IMR-90 (cell line): ENCODE data around the gene NADSYN1. TPM values are rescaled to one million over a fixed set of nuclear protein-coding genes. Genes with fewer than 3 reads are reported as not detected.

Experiments used
- ATAC-seq: fragments of 200-7000 bp; cut with Tn5 transposase; 2 replicates; pipeline ENCODE4 v1.9.1; 2020; ENCODE audit warnings: low read depth, mild to moderate bottlenecking, moderate library complexity
- BruUV-seq: library from RNA; stranded (reverse); fragments of 400-500 nt; replicated peaks from 2 replicates; lab custom pipeline; 2021; lab: Mats Ljungman, UMichigan
- CTCF ChIA-PET: fragments of 300-600 bp; formaldehyde crosslinking; extraction: SDS; loops from one replicate; lab custom pipeline; 2021; ENCODE audit warnings: antibody characterized with exemption; lab: Yijun Ruan, JAX
- POLR2A ChIA-PET: fragments of 300-600 bp; sonication (Branson Sonifier 250); formaldehyde crosslinking; loops from one replicate; lab custom pipeline; 2022; ENCODE audit warnings: antibody characterized with exemption; ENCODE audit not compliant: unreplicated experiment; lab: Charles Lee
- DNase-seq: peaks from one replicate; pipeline ENCODE4 v3.0.0; 2013
- H2AFZ ChIP-seq: replicated peaks from 2 replicates; pipeline ENCODE3; 2013; ENCODE audit warnings: low read length, mild to moderate bottlenecking; ENCODE audit not compliant: poor library complexity
- H2AK5ac ChIP-seq: 2 replicates; pipeline ENCODE4 v1.6.1; 2013; ENCODE audit warnings: low read depth, low read length, inconsistent platforms
- H2AK9ac ChIP-seq: replicated peaks from 2 replicates; pipeline ENCODE3; 2013; ENCODE audit warnings: mild to moderate bottlenecking, low read depth, low read length, moderate library complexity; ENCODE audit not compliant: poor library complexity
- H2BK120ac ChIP-seq: 2 replicates; pipeline ENCODE4 v1.6.1; 2013; ENCODE audit warnings: low read depth, low read length, inconsistent platforms
- H2BK15ac ChIP-seq: 3 replicates; pipeline ENCODE4 v1.6.1; 2013; ENCODE audit warnings: low read depth, low read length, inconsistent platforms
- H2BK20ac ChIP-seq: 2 replicates; pipeline ENCODE4 v1.6.1; 2013; ENCODE audit warnings: low read depth, mild to moderate bottlenecking, inconsistent platforms, low read length, moderate library complexity
- H2BK5ac ChIP-seq: 2 replicates; pipeline ENCODE4 v1.6.1; 2013; ENCODE audit warnings: mild to moderate bottlenecking, low read depth, low read length, inconsistent platforms; ENCODE audit not compliant: poor library complexity, severe bottlenecking
- H3K14ac ChIP-seq: replicated peaks from 2 replicates; pipeline ENCODE4 v1.6.1; 2013; ENCODE audit warnings: low read depth, low read length, inconsistent platforms
- H3K18ac ChIP-seq: 2 replicates; pipeline ENCODE4 v1.6.1; 2013; ENCODE audit warnings: low read depth, low read length, control low read depth
- H3K23ac ChIP-seq: 2 replicates; pipeline ENCODE4 v1.6.1; 2013; ENCODE audit warnings: low read depth, low read length, inconsistent platforms
- H3K27ac ChIP-seq: 2 replicates; pipeline ENCODE4 v1.5.1; 2013; ENCODE audit warnings: mild to moderate bottlenecking, control low read depth, low read length; ENCODE audit not compliant: insufficient read depth
- H3K27me3 ChIP-seq: 2 replicates; pipeline ENCODE4 v1.6.1; 2013; ENCODE audit warnings: low read length; ENCODE audit not compliant: control insufficient read depth, insufficient read depth
- H3K36me3 ChIP-seq: 2 replicates; pipeline ENCODE4 v1.6.1; 2013; ENCODE audit warnings: low read length, mixed read lengths; ENCODE audit not compliant: control insufficient read depth, insufficient read depth
- H3K4ac ChIP-seq: 2 replicates; pipeline ENCODE4 v1.6.1; 2013; ENCODE audit warnings: low read depth, low read length, inconsistent platforms
- H3K4me1 ChIP-seq: 2 replicates; pipeline ENCODE4 v1.6.1; 2013; ENCODE audit warnings: low read length, mixed read lengths; ENCODE audit not compliant: control insufficient read depth, insufficient read depth
- H3K4me2 ChIP-seq: 2 replicates; pipeline ENCODE4 v1.6.1; 2013; ENCODE audit warnings: low read depth, mild to moderate bottlenecking, control low read depth, low read length, moderate library complexity
- H3K4me3 ChIP-seq: 2 replicates; pipeline ENCODE4 v1.5.1; 2013; ENCODE audit warnings: low read depth, mild to moderate bottlenecking, control low read depth, low read length, moderate library complexity; ENCODE audit not compliant: insufficient read depth
- H3K56ac ChIP-seq: 2 replicates; pipeline ENCODE4 v1.6.1; 2013; ENCODE audit warnings: low read length, inconsistent platforms; ENCODE audit not compliant: insufficient read depth; ENCODE audit errors: extremely low read depth
- H3K79me1 ChIP-seq, 2 experiments: 2 replicates each; pipeline ENCODE4 v1.6.1; 2013; ENCODE audit warnings: low read length in 2 of 2, inconsistent platforms in 1 of 2, low read depth in 1 of 2
- H3K9ac ChIP-seq: 2 replicates; pipeline ENCODE4 v1.6.1; 2013; ENCODE audit warnings: low read depth, low read length, control low read depth
- H3K9me1 ChIP-seq: 2 replicates; pipeline ENCODE4 v1.6.1; 2013; ENCODE audit warnings: low read length, inconsistent platforms; ENCODE audit not compliant: insufficient read depth
- H3K9me3 ChIP-seq: 2 replicates; pipeline ENCODE4 v1.6.1; 2013; ENCODE audit warnings: low read length; ENCODE audit not compliant: control insufficient read depth, insufficient read depth
- H4K20me1 ChIP-seq: 2 replicates; pipeline ENCODE4 v1.6.1; 2013; ENCODE audit warnings: low read length, inconsistent platforms; ENCODE audit not compliant: insufficient read depth
- H4K5ac ChIP-seq: 2 replicates; pipeline ENCODE4 v1.6.1; 2013; ENCODE audit warnings: mild to moderate bottlenecking, low read depth, low read length, control low read depth
- H4K8ac ChIP-seq, 2 experiments: 2 replicates each; pipeline ENCODE4 v1.6.1; 2013; ENCODE audit warnings: low read depth in 2 of 2, low read length in 2 of 2, control low read depth in 1 of 2, inconsistent platforms in 1 of 2
- H4K91ac ChIP-seq: 2 replicates; pipeline ENCODE4 v1.6.1; 2013; ENCODE audit warnings: low read depth, low read length, inconsistent platforms; ENCODE audit not compliant: insufficient read depth
- MAZ ChIP-seq: IDR thresholded peaks from 2 replicates; pipeline ENCODE4 v1.6.1; 2012; ENCODE audit warnings: low read depth, mild to moderate bottlenecking, low read length, improper control_type of control experiment, moderate library complexity, borderline replicate concordance
- RAD21 ChIP-seq: IDR thresholded peaks from 2 replicates; pipeline ENCODE4 v1.6.1; 2012; ENCODE audit warnings: low read length, improper control_type of control experiment
- WGBS, 2 experiments: methylation state at CpG; one replicate each; pipeline versions ENCODE4 v1.1.5 to v1.1.7; 2013; ENCODE audit warnings: missing lambda C conversion rate in 2 of 2; ENCODE audit not compliant: insufficient read length in 1 of 2; ENCODE audit errors: extremely low coverage in 2 of 2; 5-methylcytosine and 5-hydroxymethylcytosine counted together
- dilution Hi-C: fragments of 300-500 bp; cut with HindIII; formaldehyde crosslinking; loops from one replicate; pipeline ENCODE4 v1.14.3; 2018; ENCODE audit warnings: low sequenced_read_pairs; ENCODE audit not compliant: unreplicated experiment
- in situ Hi-C: fragments of 300-500 bp; cut with MboI; formaldehyde crosslinking; loops from 3 replicates; pipeline ENCODE4 v1.14.3; 2019; ENCODE audit warnings: low sequenced_read_pairs, inconsistent platforms, mixed read lengths
- intact Hi-C: fragments of 100-400 bp; cut with micrococcal nuclease; formaldehyde crosslinking; loops from 2 replicates; pipeline ENCODE4 v1.10.0; 2022
- polyA plus RNA-seq, 3 experiments: library from polyadenylated mRNA; depleted of rRNA; stranded (reverse); fragments of >200 nt; gene quantifications; 2 replicates each; pipeline ENCODE4 v1.2.3, GENCODE V29; 2012; ENCODE audit warnings: low replicate concordance in 1 of 3
- total RNA-seq: library from RNA; depleted of rRNA; stranded (reverse); fragments of >200 nt; gene quantifications from 2 replicates; pipeline ENCODE4 v1.2.3, GENCODE V29; 2012

NADSYN1 gene
- total and polyA plus RNA-seq, 2 of the 4 experiments (the other 2 are of a cell fraction), result 69.5 to 70.4 TPM

GRCh38 chr11:71425860-71426259 is 27.1 kb upstream of the NADSYN1 start:
- no peak overlapping the region for H2BK120ac ChIP-seq
- H2AFZ ChIP-seq, result no peak overlapping the region
- ChIA-PET CTCF (no interaction called here), POLR2A (no interaction called here)
- intact Hi-C loops (loop anchor here (10.0 kb wide), 1 partner anchor 301 kb away; no protein-coding TSS in a partner anchor), in situ Hi-C loops (no loop called here), dilution Hi-C loops (no loop called here)
- H3K27me3 ChIP-seq, result peaks cover 23% of the 10 kb centered on the region
- no peak overlapping the region for H2AK5ac ChIP-seq
- H3K27ac ChIP-seq, result no peak overlapping the region
- H4K5ac ChIP-seq, result no peak overlapping the region
- H3K9me1 ChIP-seq, result no peaks in the 10 kb centered on the region
- no TSS peak for BruUV-seq
- H3K4me3 ChIP-seq, result no peak overlapping the region
- no peak overlapping the region for H3K18ac ChIP-seq
- no peak overlapping the region for H2BK5ac ChIP-seq
- no peaks in the 10 kb centered on the region for H3K9me3 ChIP-seq
- DNase-seq (no peak), ATAC-seq (no peak)
- no peaks in the 10 kb centered on the region for H3K79me1 ChIP-seq
- no peaks in the 10 kb centered on the region for H4K20me1 ChIP-seq
- no peak overlapping the region for H2BK15ac ChIP-seq
- WGBS, 2 experiments, result 41% methylated on average over 2 of the region's 4 CpGs; no CpG with 5 or more reads in 1 of the 2 experiments
- H3K36me3 ChIP-seq, result no peaks in the 10 kb centered on the region
- no peak overlapping the region for H3K23ac ChIP-seq
- H3K4me2 ChIP-seq, result no peak overlapping the region
- no peak overlapping the region for H3K9ac ChIP-seq
- TF ChIP-seq RAD21 (no peak), MAZ (no peak)
- no peak overlapping the region for H3K56ac ChIP-seq
- no peak overlapping the region for H3K4ac ChIP-seq
- H4K8ac ChIP-seq, result no peak overlapping the region
- H3K4me1 ChIP-seq, result no peaks in the 10 kb centered on the region
- no peak overlapping the region for H2BK20ac ChIP-seq
- no peak overlapping the region for H2AK9ac ChIP-seq
- H3K14ac ChIP-seq, result no peak overlapping the region
- no peak overlapping the region for H4K91ac ChIP-seq
